Omental fat pad (tissue), 4 donors: ENCODE measurements around the gene COL27A1. TPM values are rescaled to one million over a fixed set of nuclear protein-coding genes. Genes with fewer than 3 reads are reported as not detected.

Experiments
- ATAC-seq: fragments of 150-250 bp; one replicate; pipeline ENCODE4 v1.9.1; 2016; ENCODE audit warnings: mild to moderate bottlenecking, moderate library complexity; ENCODE audit not compliant: low FRiP score
- DNase-seq: peaks from one replicate; pipeline ENCODE4 v3.0.0-alpha.2; 2019; ENCODE audit warnings: low spot score
- total RNA-seq, 4 donors: library from RNA; depleted of rRNA; stranded (reverse); fragments of >200 nt; gene quantifications; one replicate each; pipeline ENCODE4 v1.1.0, GENCODE V29; 2016
- TF ChIP-seq, protein P1 (sequence below), 3 donors: fragments of 450-650 bp; IDR thresholded peaks; one replicate each; pipeline ENCODE4 v1.5.1; 2016 to 2017; ENCODE audit warnings: antibody characterized with exemption in 3 of 3, mild to moderate bottlenecking in 3 of 3, moderate library complexity in 2 of 3

Gene COL27A1
- total RNA-seq, 4 donors from 2014 or later: 4.9 to 78.9 (median 10.1) TPM

DNA sequence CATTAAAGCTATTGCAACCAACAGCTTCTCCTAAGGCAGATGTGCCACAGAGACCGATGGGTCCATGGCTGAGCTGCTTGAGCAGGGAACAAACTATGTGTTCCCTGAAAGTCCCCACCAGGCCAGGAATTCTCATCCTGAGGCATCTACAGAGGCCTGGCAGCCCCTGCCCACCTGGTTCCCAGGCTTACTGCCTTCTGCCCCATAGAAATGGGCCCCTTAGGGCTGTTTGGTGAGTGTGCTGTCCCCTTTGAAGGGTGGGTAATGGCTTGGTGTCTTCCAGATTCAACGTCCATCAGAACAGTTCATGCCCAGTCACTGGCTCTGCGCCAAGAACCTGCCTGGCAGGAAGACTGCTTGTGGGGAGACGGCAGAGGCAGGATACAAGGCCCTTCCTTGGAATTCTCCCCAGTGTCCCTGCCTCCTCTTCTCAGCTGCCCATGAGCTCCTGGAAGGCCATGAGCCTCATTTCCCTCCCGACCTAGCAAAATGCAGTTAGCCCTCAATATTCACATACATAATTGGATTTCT is 3.8 kb upstream of the COL27A1 start:
- TF ChIP-seq, protein P1, sequence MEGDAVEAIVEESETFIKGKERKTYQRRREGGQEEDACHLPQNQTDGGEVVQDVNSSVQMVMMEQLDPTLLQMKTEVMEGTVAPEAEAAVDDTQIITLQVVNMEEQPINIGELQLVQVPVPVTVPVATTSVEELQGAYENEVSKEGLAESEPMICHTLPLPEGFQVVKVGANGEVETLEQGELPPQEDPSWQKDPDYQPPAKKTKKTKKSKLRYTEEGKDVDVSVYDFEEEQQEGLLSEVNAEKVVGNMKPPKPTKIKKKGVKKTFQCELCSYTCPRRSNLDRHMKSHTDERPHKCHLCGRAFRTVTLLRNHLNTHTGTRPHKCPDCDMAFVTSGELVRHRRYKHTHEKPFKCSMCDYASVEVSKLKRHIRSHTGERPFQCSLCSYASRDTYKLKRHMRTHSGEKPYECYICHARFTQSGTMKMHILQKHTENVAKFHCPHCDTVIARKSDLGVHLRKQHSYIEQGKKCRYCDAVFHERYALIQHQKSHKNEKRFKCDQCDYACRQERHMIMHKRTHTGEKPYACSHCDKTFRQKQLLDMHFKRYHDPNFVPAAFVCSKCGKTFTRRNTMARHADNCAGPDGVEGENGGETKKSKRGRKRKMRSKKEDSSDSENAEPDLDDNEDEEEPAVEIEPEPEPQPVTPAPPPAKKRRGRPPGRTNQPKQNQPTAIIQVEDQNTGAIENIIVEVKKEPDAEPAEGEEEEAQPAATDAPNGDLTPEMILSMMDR (IDR thresholded peaks at IDR 0.05): no peak
- ATAC-seq (no peak), DNase-seq (no peak)

DNA sequence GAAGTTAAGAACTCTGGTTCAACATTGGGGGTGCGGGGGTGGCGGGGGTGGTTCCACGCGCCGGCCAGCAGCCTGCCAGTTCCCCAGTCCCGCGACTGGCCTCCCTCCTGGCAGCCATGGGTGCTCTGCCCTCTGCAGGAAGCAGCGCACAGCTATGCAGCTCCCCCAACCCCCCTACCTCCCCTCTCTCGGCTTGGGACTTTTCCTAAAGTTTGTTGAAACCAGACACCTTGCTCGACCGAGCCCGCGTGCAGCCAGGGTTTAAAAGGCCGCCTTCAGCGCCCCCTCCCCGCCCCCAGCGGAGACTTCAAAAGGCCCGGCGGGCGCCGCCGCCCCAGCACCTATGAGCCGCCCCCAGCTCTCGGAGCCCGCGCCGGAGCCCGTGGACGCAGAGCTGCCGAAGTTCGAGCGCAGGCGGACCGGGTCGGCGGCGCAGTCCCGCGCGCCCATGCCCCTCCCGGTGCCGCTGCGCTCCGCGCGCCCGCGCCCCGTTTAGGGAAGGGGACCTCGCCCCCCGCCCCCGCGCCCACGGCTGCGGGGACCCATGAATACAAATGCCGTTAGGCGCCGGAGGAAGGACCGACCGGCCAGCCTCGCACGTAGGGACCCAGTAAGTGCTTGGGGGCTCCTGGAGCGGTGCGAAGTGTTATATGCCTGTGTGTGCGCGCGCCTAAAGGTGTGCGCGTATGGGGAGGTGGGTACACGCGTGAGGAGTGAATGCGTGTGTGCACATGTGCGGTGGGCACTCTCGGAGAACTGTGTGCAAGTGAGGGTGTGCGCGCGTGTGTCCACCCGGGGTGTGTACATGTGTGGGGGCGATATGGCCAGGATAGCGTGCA is 1.4 kb upstream of the COL27A1 start:
- DNase-seq: no peak
- TF ChIP-seq, protein P1 (IDR thresholded peaks at IDR 0.05): no peak
- no peak for ATAC-seq

DNA sequence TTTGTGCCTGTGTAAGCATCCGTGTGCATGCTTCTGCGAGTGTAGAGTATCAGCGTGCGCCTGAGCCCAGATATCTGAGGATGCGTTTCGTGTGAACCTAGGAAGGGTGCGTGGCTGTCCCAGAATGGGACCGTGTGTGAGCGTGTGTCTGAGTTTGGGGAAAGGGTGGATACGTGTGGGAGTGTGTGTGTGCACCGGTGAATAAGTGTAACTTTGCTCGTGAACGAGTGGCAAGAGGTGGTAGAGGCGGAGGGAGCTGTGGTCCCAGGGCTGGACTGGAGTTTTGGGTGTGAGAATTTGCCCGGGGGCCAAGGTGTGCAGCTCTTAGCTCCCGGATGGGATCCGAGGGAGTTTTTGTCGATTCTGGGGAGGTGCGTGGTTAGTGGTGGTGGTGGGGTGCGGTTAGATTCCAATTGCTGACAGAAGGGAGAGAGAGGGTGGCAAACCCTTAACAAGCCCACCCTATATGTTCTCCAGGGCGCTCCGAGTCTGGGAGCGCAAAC is 686 bp upstream of the COL27A1 start:
- no peak for ATAC-seq
- DNase-seq: no peak
- TF ChIP-seq, protein P1 (IDR thresholded peaks at IDR 0.05): no peak

DNA sequence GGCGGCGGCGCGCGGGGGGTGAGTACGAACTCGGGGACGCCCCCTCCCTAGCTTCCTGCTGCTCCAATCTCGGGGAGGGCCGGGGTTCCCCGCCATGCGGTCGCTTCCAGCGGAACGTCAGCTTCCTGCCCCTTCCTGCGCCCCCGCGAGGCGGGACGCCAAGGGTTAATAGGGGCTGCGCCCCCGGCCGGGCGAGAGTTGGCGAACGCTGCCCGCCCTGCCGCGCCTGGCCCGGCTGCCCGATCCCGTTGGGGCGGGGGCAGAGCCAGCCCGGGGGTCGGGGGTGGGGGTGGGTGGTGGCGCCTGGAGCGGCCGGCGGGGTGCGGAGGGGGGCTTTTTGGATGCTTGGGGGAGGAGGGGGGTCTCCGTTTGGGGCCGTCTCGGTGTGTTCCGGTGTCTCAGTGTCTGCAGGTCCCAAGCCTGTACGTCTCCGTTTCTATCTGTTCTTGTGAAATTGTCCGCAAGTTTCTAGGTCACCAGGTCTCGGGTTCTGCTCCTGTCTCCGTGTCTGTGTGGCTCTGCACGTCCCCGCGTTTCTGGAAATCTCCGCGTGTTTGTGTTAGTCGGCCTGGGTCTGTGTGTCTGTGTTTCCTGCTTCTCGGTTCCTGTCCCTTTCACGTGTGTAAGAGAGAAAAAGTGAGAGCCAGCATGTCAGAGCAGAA is 789 bp downstream of the COL27A1 start:
- TF ChIP-seq, protein P1 (IDR thresholded peaks at IDR 0.05): no peak
- DNase-seq (no peak), ATAC-seq (peak; percentile 1)

DNA sequence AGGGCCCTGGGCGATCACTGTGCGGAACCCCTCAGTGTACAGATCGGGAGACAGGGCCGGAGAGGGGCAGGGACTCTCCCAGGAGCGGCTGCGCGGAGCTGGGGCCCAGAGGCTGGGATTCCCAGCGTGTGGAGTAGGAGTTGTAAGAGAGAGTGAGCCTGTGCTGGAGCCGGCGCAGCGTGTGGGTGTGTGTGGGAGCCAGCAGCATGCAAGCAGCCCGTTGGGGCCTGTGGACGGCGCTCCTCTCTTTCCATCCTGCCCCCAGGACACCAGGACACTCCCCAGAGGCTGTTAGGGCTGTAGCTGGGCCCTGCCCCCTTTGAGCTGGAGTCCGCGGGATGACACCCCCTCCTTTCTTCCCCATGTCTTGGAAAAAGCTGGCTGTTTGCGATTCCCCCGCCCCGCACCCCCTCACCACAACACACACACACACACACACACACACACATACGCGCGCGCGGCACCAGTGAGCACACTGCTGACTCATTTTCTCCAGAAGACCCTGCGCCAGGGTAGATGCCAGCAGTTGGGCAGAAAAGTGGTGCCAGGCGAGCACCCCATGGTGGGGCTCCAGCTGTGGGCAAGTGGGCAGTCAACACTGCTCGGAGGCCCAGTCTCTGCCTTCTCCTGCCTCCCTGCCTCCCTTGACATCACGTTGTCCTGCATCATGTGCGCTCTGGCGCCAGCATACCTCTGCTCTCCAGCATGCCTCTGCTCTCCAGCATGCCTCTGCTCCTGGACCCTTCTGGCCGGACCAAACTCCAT is 1.5 kb downstream of the COL27A1 start:
- TF ChIP-seq, protein P1 (IDR thresholded peaks at IDR 0.05): no peak
- ATAC-seq (peak; percentile 76), DNase-seq (peak; percentile 41)

DNA sequence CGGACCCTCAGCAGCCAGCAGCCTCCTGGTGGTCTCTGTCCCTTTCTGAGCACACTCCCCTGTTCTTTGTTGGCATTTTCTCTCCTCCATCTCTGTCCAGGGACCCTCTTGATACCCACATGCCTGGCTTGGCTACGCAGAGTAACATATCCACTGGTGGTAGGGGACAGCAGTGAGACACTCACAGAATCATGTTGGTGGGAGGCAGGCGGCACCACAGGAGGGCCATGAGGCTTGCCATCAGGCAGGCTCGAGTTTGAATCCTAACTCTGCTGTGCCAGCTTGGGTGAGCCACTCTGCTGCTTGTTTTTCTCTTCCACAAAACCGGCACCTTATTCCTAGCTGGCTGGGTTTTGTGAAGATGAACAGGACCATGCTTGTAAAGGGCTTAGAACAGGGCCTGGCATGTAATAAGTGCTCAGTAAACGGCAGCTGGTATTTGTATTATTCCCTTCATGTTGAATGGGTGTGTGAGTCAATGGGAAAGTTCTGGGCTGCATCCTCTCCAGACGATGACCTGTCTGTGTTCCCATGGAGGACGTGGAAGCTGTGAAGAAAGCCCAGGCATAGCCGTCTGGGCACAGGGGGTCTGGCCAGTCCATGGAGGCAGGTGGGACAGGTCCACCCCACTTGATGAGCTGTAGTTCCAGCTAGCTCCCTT is 2.3 kb downstream of the COL27A1 start:
- DNase-seq (no peak), ATAC-seq (no peak)
- TF ChIP-seq, protein P1 (IDR thresholded peaks at IDR 0.05): no peak
